GM12801 (cell line): Measurements from ENCODE around the gene LRP6.

Experiments
- CTCF ChIP-seq: IDR thresholded peaks from one replicate; pipeline ENCODE4 v1.5.1; 2011; ENCODE audit warnings: control low read depth; ENCODE audit not compliant: insufficient read length; ENCODE audit errors: extremely low read depth

Gene LRP6

DNA sequence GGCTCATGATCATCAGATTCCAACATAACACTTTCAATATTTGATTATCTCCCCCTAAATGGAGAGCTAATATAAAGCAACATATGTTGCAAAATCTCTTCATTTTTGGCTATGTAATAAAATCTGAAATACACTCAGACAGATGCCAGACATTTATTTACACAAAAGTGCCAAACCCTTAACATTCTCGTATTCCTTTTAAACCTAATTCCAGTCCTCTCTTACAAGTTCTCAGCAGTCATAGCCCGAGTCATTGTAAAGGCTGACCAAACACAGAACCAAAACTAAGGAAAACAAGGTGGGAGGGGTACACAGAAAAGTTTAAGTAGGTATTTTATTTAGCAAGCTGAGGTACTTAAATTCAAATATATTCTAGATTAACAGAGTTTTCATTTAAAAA lies 81.4 kb downstream of the LRP6 start:
- TF ChIP-seq CTCF = no peak

DNA sequence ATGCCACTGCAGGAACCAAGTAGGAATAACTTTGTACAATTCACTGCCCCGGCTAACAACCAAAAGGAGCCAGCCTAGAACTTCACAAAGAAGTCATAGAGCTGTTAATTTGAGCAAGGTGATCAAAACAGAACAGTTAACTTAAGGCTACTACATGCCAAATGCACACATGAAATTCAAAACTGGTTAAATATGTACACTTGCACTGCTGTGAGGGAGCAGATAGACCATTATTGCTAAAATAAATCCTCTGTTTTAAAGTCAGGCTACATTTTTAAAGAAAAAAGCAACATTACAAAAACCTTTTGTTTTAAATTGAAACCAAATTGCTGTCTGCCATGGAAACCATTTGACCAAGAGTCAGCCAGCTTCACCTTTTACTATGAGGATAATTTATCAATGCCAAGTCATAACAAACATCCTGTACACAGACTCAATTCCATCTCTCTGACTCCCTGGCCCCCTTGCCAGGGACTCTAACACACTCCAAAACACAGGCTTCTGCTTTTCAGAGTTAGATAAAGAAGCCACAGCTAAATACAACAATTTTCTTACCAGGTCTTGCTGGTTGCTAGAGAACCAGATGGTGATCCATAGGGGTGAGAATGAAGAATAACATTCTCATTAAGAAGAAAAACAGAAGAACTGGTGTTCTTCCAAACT lies 84.0 kb downstream of the LRP6 start:
- TF ChIP-seq CTCF = no peak

GRCh38 chr12:12181511-12181910 lies 85.3 kb downstream of the LRP6 start:
- no peak for TF ChIP-seq CTCF

DNA sequence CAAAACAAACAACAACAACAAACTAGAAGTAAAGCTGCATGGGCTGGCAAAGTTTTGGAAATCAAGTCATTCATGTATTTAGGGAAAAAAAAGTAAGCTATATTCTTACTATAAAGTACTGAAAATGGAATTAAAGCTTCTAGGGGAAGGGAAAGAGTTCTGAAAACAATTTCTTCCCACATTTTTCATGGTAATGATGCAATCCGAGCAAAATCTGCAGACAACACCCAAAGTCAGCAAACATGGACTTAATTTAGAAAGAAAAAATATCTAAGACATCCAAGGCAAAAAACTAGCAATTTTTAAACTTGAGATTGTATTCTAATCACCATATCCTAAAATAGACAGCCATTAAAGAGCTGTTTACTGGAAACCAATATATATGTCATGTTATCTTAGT lies 86.3 kb downstream of the LRP6 start:
- TF ChIP-seq CTCF = no peak

- no peak for TF ChIP-seq CTCF
Observed at GRCh38 chr12:12180136-12180535, 86.7 kb downstream of the LRP6 start.

DNA sequence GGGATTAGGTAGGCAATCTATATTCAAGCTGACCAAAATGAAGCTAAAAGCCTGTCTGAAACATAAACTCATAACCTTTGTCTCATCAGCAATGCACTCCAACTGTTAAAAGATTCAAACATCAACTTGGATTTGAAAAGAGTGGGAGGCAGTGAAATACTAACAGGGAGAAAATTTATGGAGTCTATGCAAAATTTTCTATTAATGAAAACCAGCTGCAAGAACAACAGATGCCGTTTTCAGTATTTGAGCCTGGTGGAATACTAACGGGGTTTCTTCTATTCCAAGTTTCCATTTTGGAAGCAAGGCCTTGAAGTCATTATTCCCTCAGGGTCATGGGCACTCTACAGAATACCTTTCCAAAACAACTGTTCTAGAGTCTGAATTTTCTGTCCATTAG lies 88.3 kb downstream of the LRP6 start:
- no peak for TF ChIP-seq CTCF

- no peak for TF ChIP-seq CTCF
Observed at GRCh38 chr12:12176402-12176801, 90.4 kb downstream of the LRP6 start.
